Ammon's horn (tissue), 1 donor: ENCODE measurements around the gene ZMIZ1.

Source experiments
- DNase-seq: peaks from one replicate; pipeline ENCODE4 v3.0.0-alpha.2; 2016; ENCODE audit warnings: low spot score

Gene ZMIZ1

DNA sequence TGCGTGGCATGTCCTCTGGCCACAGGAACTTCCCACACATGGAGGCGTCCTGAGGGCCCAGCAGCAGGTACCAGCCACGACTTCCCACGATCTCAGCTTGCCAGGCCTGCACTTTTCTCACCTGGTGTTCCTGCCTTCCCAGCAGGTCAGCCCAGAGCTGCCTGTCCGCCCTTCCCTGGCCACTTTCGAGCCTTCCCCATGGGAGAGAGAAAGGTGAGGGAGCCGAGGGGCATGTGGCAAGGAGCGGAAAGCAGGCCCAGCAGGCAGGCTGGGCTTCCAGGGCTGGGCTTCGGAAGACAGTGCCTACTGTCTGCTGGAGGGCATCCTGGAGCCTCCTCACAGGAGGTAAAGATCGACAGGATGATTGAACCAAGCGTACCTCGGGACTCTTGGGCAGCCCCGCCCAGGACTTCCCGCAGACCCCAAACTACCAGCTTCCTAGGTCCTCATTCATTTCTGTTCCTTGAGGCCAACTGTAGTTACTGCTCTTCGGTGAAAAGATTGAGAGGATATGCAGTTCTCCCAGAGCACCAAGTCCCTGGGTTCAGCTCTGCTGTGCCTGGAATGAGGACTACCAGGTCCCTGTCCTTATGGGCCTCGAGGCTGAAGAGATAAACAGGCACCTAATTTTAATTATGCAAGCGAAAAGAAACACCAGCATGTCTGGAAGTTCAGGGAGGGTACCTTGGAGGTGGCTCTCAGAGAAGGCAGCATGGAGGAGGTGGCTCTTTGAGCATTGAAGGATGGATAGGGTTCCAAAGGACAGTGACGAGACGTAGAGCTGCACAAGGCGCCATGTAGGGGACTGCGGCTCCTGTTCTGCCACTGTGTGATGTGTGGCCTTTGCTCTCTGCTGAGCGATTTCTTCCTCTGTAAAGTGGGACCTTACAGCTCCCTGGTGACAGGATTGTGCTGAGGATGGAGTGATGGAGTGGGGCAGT lies 87.8 kb downstream of the ZMIZ1 start:
- no peak for DNase-seq

DNA sequence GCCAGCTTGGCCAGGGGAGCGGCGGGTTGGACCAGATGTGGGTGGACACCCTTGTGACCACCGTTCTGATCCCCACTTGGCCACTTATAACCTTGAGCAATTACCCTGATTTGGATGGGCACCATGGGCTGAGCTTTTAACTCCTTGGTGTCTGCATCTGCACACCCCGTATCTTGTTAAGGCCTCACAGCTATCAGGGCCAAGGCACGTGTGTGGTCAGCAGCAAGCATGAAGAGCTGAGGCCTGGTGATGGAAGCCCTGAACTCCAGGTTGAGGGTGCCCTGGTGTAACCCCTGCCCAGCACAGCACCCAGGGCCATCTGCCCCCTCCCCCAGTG lies 89.2 kb downstream of the ZMIZ1 start:
- no peak for DNase-seq

- no peak for DNase-seq
Measured at GRCh38 chr10:79158402-79159097, 89.8 kb downstream of the ZMIZ1 start.

GRCh38 chr10:79159141-79159651 lies 90.4 kb downstream of the ZMIZ1 start:
- no peak for DNase-seq

DNA sequence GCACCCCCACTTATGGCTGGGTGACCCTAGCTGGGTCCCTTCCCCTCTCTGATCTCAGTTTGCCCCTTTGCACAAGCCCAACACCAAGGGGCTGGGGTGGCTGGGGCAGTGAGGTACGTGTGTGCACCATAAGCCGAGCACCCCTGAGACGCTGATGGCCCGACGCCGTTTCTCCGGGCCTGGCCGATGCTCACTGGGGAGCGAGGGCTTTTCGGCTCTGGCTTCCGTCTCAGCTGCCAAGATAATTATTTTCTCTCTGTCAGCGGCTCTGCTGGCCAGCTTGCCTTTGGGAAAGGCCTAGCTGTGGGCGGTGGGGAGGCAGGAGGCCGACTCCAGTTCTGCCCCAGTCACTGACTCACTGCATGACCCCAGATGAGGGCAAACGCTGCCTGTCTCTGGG lies 91.0 kb downstream of the ZMIZ1 start:
- no peak for DNase-seq

GRCh38 chr10:79160191-79160590 lies 91.4 kb downstream of the ZMIZ1 start:
- no peak for DNase-seq

DNA sequence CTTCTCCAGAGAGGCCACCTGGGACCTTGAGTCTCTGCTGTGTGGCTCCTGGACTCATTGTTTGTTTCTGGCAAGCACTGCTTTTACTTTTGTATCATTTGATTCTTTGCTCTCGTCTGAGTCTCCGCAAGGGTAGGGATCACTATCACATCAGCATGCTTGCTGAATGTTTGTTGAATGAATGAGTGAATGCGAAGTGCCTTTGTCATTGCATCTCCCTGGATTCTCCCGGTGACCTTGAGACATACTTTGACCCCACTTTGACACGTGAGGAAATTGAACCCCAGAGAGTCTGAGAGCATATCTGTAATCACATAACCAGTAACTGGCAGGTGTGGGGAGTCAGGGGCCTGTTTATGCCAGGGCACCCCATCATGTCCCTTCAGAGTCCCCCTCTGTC lies 92.8 kb downstream of the ZMIZ1 start:
- no peak for DNase-seq

- DNase-seq: no peak
Measured at GRCh38 chr10:79162022-79162421, 93.3 kb downstream of the ZMIZ1 start.

DNA sequence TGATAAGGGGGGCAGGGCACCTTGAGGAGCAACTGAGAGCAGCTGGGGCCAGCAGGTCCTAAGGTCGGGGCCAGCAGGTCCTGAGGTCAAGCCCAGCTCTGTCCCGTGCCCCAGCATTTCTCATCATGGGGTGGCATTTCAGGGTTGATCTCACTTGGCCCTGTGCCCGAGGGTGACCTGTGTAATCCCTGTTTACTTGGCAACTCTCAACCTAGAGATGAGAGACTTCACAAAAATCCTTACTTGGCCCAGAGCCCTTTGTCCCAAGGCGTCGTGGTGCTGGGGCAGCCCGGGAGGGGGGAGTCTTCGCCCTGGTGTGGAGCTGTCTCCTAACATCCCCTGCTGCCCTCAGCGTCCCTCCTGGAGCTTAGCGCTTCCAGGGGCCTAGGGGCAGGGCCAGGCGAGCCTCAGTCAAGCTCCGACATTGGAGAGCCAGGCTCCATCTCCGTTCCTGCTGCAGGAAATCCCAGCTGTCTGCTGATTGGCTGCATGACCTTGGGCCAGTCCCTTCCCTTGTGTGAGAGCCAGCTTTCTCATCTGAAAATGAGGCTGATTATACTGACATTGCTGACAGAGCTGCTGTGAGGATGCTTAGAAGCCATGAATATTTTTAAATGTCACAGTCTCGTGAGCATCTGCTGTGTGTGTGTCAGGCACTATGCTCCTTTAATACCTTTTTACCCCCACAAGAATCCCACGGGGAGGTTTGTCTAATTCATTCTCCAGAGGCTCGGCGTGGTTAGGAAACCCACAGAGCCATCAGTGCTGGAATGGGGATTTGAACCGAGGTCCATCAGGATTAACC lies 94.3 kb downstream of the ZMIZ1 start:
- no peak for DNase-seq

- no peak for DNase-seq
Measured at GRCh38 chr10:79163666-79163975, 94.9 kb downstream of the ZMIZ1 start.

DNA sequence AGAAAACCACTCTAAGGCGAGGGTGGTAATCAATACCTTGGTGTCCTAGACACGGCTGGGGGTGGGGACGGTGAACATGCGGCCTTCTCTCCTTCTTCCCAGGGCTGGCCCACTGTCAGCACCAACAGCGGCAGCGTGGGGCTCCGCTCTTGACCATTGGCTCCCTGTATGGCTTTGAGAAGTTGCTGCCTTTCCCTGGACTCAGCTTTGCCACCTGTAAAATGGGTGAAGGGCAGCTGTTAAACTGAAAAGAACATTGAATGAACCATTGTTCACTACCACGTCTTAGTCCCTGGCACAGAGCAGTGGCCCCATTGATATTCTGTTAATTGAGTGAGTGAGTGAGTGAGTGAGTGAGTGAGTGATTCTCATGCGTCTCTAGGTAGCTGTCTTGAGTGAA lies 95.3 kb downstream of the ZMIZ1 start:
- no peak for DNase-seq

DNA sequence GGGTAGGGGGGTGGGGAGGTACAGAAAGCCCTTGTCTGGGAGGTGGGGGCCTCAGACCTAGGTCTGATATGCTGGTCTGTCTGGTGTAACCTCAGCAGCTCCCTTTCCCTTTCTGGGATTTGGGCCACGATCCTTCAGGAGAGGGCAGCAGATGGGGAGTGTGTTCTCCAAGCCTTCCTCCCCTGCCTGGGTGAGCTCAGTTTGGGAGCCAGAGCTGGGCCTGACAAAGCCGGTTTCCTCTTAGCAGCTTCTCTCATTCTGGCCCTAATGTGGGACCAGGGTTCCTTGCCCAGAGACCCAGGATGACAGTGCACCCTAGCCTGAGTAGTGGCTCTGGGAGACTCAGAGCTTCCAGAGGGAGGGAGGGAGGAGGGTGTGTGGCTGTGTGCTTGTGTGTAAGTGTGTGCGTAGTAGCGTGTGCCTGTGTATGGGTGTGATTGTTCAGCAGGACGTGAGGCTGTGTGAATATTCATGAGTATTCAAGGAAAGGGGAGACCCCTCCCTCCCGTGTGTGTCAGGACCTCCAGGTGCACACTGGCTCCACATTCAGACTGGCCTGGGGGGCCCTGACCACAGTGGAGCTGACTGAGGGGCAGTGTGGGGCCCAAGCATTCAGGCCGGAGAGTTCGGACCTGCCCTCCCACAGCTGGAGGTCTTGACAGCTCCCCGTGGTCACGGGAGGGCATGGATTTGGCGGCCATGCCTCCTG lies 96.5 kb downstream of the ZMIZ1 start:
- no peak for DNase-seq

GRCh38 chr10:79166312-79166721 lies 97.6 kb downstream of the ZMIZ1 start:
- no peak for DNase-seq

GRCh38 chr10:79166741-79167140 lies 98.0 kb downstream of the ZMIZ1 start:
- DNase-seq: no peak

DNA sequence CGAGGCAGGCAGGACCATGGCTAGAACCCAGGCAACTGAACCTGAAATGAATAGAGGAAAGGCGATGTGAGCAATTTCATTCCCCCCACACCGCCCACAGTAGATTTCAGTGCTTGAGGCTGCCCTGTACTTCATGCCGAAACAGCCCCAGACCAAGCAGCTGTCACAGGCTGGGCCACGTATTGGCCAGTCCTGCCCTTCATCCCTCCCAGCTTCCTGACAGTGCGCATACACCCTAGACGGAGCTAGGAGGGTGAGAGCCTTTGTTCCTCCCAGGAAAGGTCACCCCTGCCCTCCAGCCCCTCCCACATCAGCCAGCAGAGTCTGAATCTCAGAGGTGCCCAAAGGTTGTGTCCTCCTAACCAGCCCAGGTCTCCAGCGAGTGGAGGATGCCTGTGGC lies 98.8 kb downstream of the ZMIZ1 start:
- DNase-seq: no peak

GRCh38 chr10:79168210-79168609 lies 99.4 kb downstream of the ZMIZ1 start:
- DNase-seq: no peak

- no peak for DNase-seq
Measured at GRCh38 chr10:79170226-79170752, 101.5 kb downstream of the ZMIZ1 start.

- DNase-seq: no peak
Measured at GRCh38 chr10:79170993-79171392, 102.2 kb downstream of the ZMIZ1 start.

DNA sequence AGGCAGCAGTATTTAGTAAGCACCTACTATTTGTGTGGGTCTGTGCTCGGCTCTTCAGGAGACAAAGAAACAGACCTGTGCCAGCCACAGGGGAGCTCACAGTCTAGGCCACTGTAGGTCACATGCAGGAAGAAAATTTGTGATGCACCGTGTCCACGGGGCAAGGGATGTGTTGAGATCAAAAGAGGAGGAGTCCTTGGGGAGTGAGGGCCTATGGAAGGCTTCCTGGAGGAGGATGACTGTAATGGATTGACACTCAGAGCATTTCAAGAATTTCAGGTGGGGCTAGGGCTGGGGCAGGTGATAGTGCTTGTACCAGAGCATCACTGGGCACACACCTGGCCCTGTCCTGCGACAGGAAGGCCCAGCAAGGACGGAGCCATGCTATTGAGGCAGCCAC lies 102.7 kb downstream of the ZMIZ1 start:
- DNase-seq: no peak

DNA sequence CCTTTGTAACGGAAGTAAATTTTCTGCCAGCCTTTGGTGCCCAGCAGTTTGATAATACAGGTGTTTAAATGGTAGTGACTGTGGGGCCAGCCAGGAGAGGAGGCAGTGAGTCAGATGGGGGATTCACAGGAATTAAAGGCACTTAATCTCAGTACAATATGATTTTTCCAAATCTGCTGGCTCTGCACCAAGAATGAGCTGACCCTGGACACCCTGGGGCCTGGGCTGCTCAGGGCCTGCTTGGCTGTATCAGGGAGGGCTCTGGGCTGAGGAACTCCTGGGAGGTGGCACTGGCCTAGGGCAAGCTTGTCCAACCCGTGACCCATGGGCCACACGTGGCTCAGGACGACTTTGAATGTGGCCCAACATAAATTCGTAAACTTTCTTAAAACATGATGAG lies 104.1 kb downstream of the ZMIZ1 start:
- DNase-seq: no peak

DNA sequence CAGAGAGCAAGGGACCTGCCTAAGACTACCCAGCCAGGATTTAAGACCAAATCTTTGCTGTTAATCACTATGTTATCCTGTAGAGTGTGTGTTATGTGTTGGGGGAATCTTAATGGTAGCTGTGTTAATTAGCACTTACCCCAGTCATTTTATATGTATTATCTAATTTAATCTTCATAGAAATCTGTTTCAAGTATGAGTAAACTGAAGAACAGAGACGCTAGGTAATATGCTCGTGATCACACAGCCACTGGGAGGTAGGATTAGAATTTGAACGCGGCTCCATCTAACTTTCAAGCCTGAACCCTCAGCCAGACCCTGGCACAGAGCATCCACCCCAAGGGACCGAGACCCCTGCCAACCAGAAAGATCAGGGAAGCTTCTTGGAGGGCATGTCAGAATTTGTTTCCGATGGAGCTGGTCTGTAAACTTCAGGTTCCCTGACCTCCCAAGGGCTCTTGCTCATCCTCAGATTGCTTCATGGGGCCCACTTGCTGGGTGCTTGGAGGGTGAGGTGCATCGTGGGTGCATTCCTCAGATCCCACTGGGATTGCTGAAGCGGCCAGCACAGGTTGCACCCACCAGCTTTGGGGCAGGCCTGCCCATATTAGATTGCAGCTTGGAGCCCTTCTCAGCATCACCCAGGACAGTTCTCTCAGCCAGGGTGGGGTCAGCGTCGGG lies 105.0 kb downstream of the ZMIZ1 start:
- no peak for DNase-seq
